ENCODE data around the gene IFT81. TPM values are rescaled to one million over a fixed set of nuclear protein-coding genes. Genes with fewer than 3 reads are reported as not detected.

Gene IFT81
- total and polyA plus RNA-seq, 5 donors from 2014 or later = 0.10 to 0.91 (median 0.14) TPM; not detected in 1

DNA sequence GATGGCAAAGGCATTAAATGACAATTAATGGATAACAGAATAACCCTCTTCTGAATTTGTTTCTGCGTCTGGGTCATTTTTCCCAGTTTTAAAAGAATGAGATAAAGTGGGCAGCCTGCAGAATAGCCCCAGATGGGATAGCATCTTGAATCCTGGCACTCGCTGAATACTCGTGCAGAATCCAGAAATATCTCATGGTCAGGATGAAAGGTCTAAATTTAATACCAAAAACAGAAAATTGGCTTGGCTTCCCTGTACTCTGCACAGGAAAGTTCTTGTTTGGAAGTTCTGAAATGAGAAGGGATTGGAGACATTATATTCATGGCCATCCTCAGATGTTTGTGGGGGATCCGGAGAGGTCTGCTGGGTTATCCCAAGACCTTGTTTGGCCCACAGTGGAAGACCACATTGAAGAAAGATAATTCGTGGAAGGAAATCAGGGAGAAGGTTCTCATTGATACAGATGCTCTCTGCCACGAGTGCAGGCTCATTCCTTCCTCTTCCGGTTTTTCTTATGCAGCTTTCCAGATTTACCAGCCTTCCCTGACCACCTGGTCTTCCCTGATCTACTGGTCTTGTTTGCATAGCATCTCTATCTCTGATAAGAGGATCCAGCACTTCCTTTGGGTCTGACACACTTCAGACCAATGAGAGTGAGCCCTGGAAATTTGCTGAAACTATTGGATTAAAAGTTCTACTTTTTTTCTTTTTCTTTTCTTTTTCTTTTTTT is 6.0 kb upstream of the IFT81 start:
- ATAC-seq (ENCODE audit: low read depth in 2 of 2) (no peak), DNase-seq (no peak)
- H3K36me3 ChIP-seq (ENCODE audit: control insufficient read depth, insufficient read depth, low read length) = no peaks in the 10 kb centered on the region
- no peaks in the 10 kb centered on the region for H3K9me3 ChIP-seq (ENCODE audit: control insufficient read depth in 2 of 2, low read length in 2 of 2)
- H3K4me1 Mint-ChIP-seq = no peaks in the 10 kb centered on the region
- H3K9me3 Mint-ChIP-seq = no peaks in the 10 kb centered on the region
- H3K27me3 Mint-ChIP-seq = peaks cover 43% of the 10 kb centered on the region
- no peak overlapping the region for H3K27ac Mint-ChIP-seq
- no peak overlapping the region for H3K4me3 Mint-ChIP-seq
- H3K4me1 ChIP-seq (ENCODE audit: control insufficient read depth, insufficient read depth, low read length, poor library complexity, severe bottlenecking) = no peaks in the 10 kb centered on the region
- peaks cover 4% of the 10 kb centered on the region for H3K27me3 ChIP-seq (ENCODE audit: control insufficient read depth, insufficient read depth, low read length)
- H3K4me3 ChIP-seq (ENCODE audit: low read depth, low read length) = no peak overlapping the region
- H3K27ac ChIP-seq (ENCODE audit: insufficient read depth, low read length, poor library complexity, severe bottlenecking) = no peak overlapping the region
- no peaks in the 10 kb centered on the region for H3K36me3 Mint-ChIP-seq

DNA sequence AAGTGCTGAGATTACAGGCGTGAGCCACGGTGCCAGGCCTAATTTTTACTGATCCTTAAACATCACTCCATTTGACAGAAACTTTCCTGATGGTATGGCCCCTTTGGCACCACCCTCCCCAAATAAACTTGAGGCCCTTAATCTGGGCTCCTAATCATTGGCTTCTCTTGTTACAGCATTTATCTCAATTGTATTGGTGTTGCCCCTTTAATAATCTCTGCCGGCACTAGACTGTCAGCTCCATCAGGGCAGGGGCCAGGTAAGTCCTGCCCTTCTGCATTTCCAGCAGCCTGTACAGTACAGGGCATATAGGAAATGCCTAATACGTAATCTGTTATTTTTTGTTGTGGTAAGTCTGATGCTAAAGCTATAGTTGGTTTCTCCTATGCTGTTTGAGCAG is 1.2 kb upstream of the IFT81 start:
- Mint-ChIP-seq H3K9me3 (no peaks in the 10 kb centered on the region), H3K4me1 (peaks cover 0 to 8% (median 0%) of the 10 kb centered on the region in 4 donors), H3K4me3 (peak overlapping the region in 1 of 4 donors; percentile 20), H3K27me3 (peaks cover 36% of the 10 kb centered on the region), H3K27ac (no peak overlapping the region), H3K36me3 (no peaks in the 10 kb centered on the region)
- Histone ChIP-seq H3K27me3 (ENCODE audit: control insufficient read depth, insufficient read depth, low read length) (peaks cover 4% of the 10 kb centered on the region), H3K4me3 (ENCODE audit: low read depth, low read length) (no peak overlapping the region), H3K36me3 (ENCODE audit: control insufficient read depth, insufficient read depth, low read length) (no peaks in the 10 kb centered on the region), H3K27ac (ENCODE audit: insufficient read depth, low read length, poor library complexity, severe bottlenecking) (no peak overlapping the region), H3K4me1 (ENCODE audit: control insufficient read depth, insufficient read depth, low read length, poor library complexity, severe bottlenecking) (peaks cover 12% of the 10 kb centered on the region), H3K9me3 (ENCODE audit: control insufficient read depth in 2 of 2, low read length in 2 of 2) (no peaks in the 10 kb centered on the region)
- no peak for DNase-seq
- no peak for ATAC-seq (ENCODE audit: low read depth in 2 of 2)

DNA sequence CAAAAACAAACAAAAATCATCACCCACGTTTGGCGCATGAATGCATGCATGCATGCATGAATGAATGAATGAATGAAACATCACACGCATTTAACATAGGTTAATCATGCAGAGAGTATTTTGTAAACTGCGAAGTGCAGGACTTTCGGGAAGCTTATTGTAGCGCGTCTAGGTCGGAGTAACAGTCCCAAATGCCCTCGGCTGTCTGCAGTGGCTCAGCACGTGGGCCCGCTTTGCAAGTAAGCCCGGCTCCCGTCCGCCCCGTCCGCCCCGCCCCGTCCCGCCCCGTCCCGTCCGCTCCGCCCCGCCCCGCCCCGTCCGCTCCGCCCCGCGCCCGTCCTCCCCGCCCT is 263 bp upstream of the IFT81 start:
- no peaks in the 10 kb centered on the region for H3K36me3 ChIP-seq (ENCODE audit: control insufficient read depth, insufficient read depth, low read length)
- no peak overlapping the region for H3K27ac ChIP-seq (ENCODE audit: insufficient read depth, low read length, poor library complexity, severe bottlenecking)
- ATAC-seq (ENCODE audit: low read depth in 2 of 2) (no peak), DNase-seq (no peak)
- no peaks in the 10 kb centered on the region for H3K36me3 Mint-ChIP-seq
- peaks cover 28% of the 10 kb centered on the region for H3K27me3 Mint-ChIP-seq
- H3K9me3 Mint-ChIP-seq = no peaks in the 10 kb centered on the region
- H3K27me3 ChIP-seq (ENCODE audit: control insufficient read depth, insufficient read depth, low read length) = no peaks in the 10 kb centered on the region
- peaks cover 0 to 8% (median 0%) of the 10 kb centered on the region in 4 donors for H3K4me1 Mint-ChIP-seq
- peak overlapping the region; percentile 48 to 82 (median 73) for H3K4me3 Mint-ChIP-seq
- peak overlapping the region; percentile 55 for H3K4me3 ChIP-seq (ENCODE audit: low read depth, low read length)
- H3K27ac Mint-ChIP-seq = peak overlapping the region in 1 of 3 donors; percentile 80
- H3K9me3 ChIP-seq (ENCODE audit: control insufficient read depth in 2 of 2, low read length in 2 of 2) = no peaks in the 10 kb centered on the region
- peaks cover 12% of the 10 kb centered on the region for H3K4me1 ChIP-seq (ENCODE audit: control insufficient read depth, insufficient read depth, low read length, poor library complexity, severe bottlenecking)

DNA sequence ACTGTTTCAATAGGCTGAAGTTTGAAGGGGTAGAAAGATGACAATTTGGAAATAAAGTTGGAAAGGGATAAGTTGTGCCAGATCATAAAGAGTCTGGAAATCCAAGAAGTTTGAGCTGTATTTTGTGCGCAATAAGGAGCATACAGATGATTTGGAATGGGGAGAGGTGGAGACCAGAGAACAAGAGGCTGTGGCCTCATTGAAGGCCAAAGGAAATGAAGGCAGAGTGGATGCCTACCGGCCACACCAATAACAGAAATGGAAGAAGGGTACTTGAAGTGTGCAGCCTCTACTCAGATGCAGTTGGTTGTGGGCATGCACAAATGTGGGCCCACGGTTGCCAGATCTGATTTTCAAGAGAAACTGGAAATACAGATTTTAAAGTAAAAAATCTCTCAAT is 2.4 kb downstream of the IFT81 start:
- Histone ChIP-seq H3K36me3 (ENCODE audit: control insufficient read depth, insufficient read depth, low read length) (no peaks in the 10 kb centered on the region), H3K27me3 (ENCODE audit: control insufficient read depth, insufficient read depth, low read length) (no peaks in the 10 kb centered on the region), H3K9me3 (ENCODE audit: control insufficient read depth in 2 of 2, low read length in 2 of 2) (no peaks in the 10 kb centered on the region), H3K27ac (ENCODE audit: insufficient read depth, low read length, poor library complexity, severe bottlenecking) (no peak overlapping the region), H3K4me3 (ENCODE audit: low read depth, low read length) (no peak overlapping the region), H3K4me1 (ENCODE audit: control insufficient read depth, insufficient read depth, low read length, poor library complexity, severe bottlenecking) (peaks cover 12% of the 10 kb centered on the region)
- no peak for DNase-seq
- no peaks in the 10 kb centered on the region for H3K9me3 Mint-ChIP-seq
- H3K4me3 Mint-ChIP-seq = peak overlapping the region; percentile 7 to 87 (median 58)
- peaks cover 10% of the 10 kb centered on the region for H3K27me3 Mint-ChIP-seq
- ATAC-seq (ENCODE audit: low read depth in 2 of 2) = no peak
- no peaks in the 10 kb centered on the region for H3K36me3 Mint-ChIP-seq
- H3K27ac Mint-ChIP-seq = no peak overlapping the region
- H3K4me1 Mint-ChIP-seq = peaks cover 0 to 8% (median under 1%) of the 10 kb centered on the region in 4 donors

DNA sequence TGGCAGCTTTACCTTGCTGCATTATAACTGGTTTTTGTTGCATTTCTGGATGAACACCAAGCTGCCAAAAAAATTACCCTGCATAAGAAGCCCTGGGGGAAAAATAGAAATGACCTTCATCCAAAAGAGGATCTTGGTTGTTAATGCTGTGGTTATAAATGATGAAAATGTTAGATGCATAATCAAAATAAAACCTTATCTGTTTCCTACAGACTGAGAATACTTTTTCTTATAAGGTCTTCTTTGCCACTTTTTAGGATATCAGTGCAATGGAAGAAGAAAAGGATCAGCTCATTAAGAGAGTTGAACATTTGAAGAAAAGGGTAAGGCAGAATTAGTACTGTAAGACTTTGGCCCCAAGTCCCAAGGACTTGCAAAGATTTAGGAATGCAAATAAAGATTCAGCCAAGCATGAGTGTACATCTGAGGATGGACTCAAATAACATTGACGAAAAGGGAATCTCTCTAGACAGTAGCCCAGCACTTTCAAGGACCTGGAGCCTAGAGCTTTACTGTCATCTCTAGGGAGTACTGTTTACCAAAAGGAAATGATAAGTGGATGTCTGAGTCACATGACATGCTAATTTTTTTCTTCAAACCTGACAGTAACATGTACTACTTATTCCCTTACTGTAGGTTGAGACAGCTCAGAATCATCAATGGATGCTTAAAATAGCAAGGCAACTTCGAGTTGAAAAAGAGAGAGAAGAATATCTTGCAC is 10.7 kb downstream of the IFT81 start:
- no peaks in the 10 kb centered on the region for H3K9me3 Mint-ChIP-seq
- H3K27ac Mint-ChIP-seq = no peak overlapping the region

DNA sequence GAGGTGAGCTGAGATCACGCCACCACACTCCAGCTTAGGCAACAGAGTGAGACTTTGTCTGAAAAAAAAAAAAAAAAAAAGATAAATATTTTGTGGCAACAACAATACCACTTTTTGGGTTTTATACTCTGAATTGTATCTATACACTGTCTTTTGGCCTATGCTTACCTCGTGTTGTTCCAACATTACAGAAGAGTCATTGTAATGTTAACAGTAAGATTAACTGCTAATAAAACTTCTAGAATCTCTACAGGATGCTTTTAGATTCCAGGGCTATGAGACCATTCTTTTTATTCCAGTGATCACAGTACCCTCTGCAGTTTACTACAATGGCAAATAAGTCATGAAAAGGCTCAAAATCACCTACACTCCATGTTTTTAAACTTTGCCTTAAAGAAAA is 11.6 kb downstream of the IFT81 start:
- Mint-ChIP-seq H3K27ac (no peak overlapping the region), H3K27me3 (no peaks in the 10 kb centered on the region), H3K9me3 (no peaks in the 10 kb centered on the region), H3K36me3 (no peaks in the 10 kb centered on the region), H3K4me1 (peaks cover 4 to 8% (median 4%) of the 10 kb centered on the region in 4 donors), H3K4me3 (no peak overlapping the region)
- no peaks in the 10 kb centered on the region for H3K9me3 ChIP-seq (ENCODE audit: control insufficient read depth in 2 of 2, low read length in 2 of 2)
- H3K4me3 ChIP-seq (ENCODE audit: low read depth, low read length) = no peak overlapping the region
- H3K4me1 ChIP-seq (ENCODE audit: control insufficient read depth, insufficient read depth, low read length, poor library complexity, severe bottlenecking) = no peaks in the 10 kb centered on the region
- DNase-seq (no peak), ATAC-seq (ENCODE audit: low read depth in 2 of 2) (no peak)
- no peaks in the 10 kb centered on the region for H3K36me3 ChIP-seq (ENCODE audit: control insufficient read depth, insufficient read depth, low read length)
- H3K27ac ChIP-seq (ENCODE audit: insufficient read depth, low read length, poor library complexity, severe bottlenecking) = no peak overlapping the region
- no peaks in the 10 kb centered on the region for H3K27me3 ChIP-seq (ENCODE audit: control insufficient read depth, insufficient read depth, low read length)

More for the DNA sequence above, 10.7 kb downstream of the IFT81 start:
- Histone ChIP-seq H3K27me3 (ENCODE audit: control insufficient read depth, insufficient read depth, low read length) (no peaks in the 10 kb centered on the region), H3K9me3 (ENCODE audit: control insufficient read depth in 2 of 2, low read length in 2 of 2) (no peaks in the 10 kb centered on the region), H3K4me3 (ENCODE audit: low read depth, low read length) (no peak overlapping the region), H3K36me3 (ENCODE audit: control insufficient read depth, insufficient read depth, low read length) (no peaks in the 10 kb centered on the region), H3K27ac (ENCODE audit: insufficient read depth, low read length, poor library complexity, severe bottlenecking) (no peak overlapping the region), H3K4me1 (ENCODE audit: control insufficient read depth, insufficient read depth, low read length, poor library complexity, severe bottlenecking) (no peaks in the 10 kb centered on the region)
- Mint-ChIP-seq H3K4me3 (no peak overlapping the region), H3K36me3 (no peaks in the 10 kb centered on the region), H3K4me1 (peaks cover 4 to 8% (median 4%) of the 10 kb centered on the region in 4 donors), H3K27me3 (no peaks in the 10 kb centered on the region)
- DNase-seq = peak in 1 of 3 donors; percentile 30
- ATAC-seq (ENCODE audit: low read depth in 2 of 2) = peak in 1 of 2 donors; percentile 45

DNA sequence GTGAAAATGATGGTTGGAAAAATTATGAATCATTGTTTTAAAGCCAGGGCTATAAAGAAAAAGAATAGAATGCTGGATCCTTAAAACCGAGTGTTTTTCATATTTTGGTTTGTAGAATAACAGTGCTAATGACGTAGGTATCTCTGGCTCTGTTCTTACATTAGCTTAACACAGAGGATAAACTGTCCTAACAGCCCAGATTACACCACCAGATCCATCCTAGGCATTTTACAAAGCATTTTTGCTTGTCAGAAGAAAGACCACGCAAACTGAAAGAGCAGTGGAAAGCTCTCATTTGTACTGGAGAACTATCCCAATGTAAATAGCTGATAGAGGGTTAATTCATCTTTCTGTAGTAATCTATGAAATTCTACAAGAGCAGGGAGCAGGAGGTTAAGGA is 13.6 kb downstream of the IFT81 start:
- DNase-seq (no peak), ATAC-seq (ENCODE audit: low read depth in 2 of 2) (no peak)
- Histone ChIP-seq H3K4me3 (ENCODE audit: low read depth, low read length) (no peak overlapping the region), H3K27me3 (ENCODE audit: control insufficient read depth, insufficient read depth, low read length) (no peaks in the 10 kb centered on the region), H3K4me1 (ENCODE audit: control insufficient read depth, insufficient read depth, low read length, poor library complexity, severe bottlenecking) (no peaks in the 10 kb centered on the region), H3K27ac (ENCODE audit: insufficient read depth, low read length, poor library complexity, severe bottlenecking) (no peak overlapping the region), H3K9me3 (ENCODE audit: control insufficient read depth in 2 of 2, low read length in 2 of 2) (no peaks in the 10 kb centered on the region), H3K36me3 (ENCODE audit: control insufficient read depth, insufficient read depth, low read length) (no peaks in the 10 kb centered on the region)
- Mint-ChIP-seq H3K27ac (no peak overlapping the region), H3K9me3 (no peaks in the 10 kb centered on the region), H3K4me1 (peaks cover 4 to 5% (median 4%) of the 10 kb centered on the region in 4 donors), H3K4me3 (no peak overlapping the region), H3K27me3 (no peaks in the 10 kb centered on the region), H3K36me3 (no peaks in the 10 kb centered on the region)

Data from CD4-positive, CD25-positive, alpha-beta regulatory T cell (primary cell).